ENCODE measurements around the gene TBC1D25. TPM values are rescaled to one million over a fixed set of nuclear protein-coding genes. Genes with fewer than 3 reads are reported as not detected.

The TBC1D25 gene
- total RNA-seq, 1 donor: 10.1 TPM

DNA sequence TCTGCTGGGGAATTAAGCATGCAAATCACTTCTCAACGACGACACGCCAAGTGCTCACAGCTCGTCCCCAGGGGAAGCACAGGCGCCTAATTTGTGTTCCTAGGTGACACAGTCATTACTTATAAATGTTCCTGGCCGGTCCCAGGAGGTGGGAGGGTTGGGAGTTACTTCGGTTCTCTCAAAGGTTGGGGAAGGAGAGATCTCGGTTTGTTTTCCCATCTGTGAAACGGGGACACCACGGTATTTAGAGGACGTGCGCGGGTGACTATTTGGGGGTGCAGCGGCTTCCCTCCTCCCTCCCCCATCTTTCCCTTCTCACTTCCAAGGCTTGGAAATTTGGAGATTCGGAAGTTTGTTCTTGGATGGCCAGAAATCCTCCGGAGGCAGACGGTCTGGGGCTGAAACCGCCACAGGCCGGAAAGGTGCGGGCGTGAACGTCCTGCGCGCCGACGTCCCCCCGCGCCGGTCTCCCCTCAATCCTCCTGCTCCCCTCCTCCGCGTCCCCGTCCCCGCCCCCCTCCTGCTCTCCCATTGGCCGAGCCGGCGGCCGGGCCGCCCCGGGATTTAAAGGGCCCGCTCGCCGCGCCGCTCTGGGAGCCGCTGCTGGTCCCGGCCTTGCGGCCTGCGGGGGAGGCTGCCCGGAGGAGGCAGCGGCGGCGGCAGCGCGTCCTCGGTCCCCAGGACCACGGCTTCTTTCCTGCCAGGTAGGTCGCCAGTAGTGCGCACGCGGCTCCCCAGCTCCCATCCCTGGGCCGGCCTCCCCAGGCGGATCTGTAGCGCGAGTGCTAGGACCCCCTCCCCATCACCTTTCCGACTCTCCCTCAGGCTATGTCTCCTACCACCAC is 30.9 kb upstream of the TBC1D25 start, which contains the start of gene PORCN:
PORCN (plus strand) TSS at position 593 of the 845 bp plus-strand sequence. CDS start 829 bp downstream, outside the sequence.
- Histone ChIP-seq H3K27ac (ENCODE audit: low read depth, low read length) (peak within 1 kb of the TSS; percentile 65), H3K9me3 (ENCODE audit: low read depth, low read length) (no peaks in the 10 kb centered on the region), H4K20me1 (ENCODE audit: insufficient read depth, low read length) (no peaks in the 10 kb centered on the region), H3K4me1 (ENCODE audit: insufficient read depth, low read length) (peaks cover 2% of the 10 kb centered on the region), H3K36me3 (ENCODE audit: insufficient read depth, low read length) (no peaks in the 10 kb centered on the region), H3K79me2 (ENCODE audit: insufficient read depth, low read length) (peaks cover 23% of the 10 kb centered on the region), H2AFZ (ENCODE audit: low read length) (peak within 1 kb of the TSS; percentile 81), H3K27me3 (ENCODE audit: insufficient read depth, low read length) (no peaks in the 10 kb centered on the region), H3K4me2 (ENCODE audit: insufficient read depth, low read length) (peak within 1 kb of the TSS; percentile 72), H3K4me3 (ENCODE audit: insufficient read depth, low read length) (peak within 1 kb of the TSS; percentile 83)
- DNase-seq (ENCODE audit: insufficient read length, low spot score, missing footprints): peak; percentile 97
- TF ChIP-seq, protein P1, sequence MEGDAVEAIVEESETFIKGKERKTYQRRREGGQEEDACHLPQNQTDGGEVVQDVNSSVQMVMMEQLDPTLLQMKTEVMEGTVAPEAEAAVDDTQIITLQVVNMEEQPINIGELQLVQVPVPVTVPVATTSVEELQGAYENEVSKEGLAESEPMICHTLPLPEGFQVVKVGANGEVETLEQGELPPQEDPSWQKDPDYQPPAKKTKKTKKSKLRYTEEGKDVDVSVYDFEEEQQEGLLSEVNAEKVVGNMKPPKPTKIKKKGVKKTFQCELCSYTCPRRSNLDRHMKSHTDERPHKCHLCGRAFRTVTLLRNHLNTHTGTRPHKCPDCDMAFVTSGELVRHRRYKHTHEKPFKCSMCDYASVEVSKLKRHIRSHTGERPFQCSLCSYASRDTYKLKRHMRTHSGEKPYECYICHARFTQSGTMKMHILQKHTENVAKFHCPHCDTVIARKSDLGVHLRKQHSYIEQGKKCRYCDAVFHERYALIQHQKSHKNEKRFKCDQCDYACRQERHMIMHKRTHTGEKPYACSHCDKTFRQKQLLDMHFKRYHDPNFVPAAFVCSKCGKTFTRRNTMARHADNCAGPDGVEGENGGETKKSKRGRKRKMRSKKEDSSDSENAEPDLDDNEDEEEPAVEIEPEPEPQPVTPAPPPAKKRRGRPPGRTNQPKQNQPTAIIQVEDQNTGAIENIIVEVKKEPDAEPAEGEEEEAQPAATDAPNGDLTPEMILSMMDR (IDR thresholded peaks at IDR 0.05; ENCODE audit: extremely low read depth, low read depth, low read length): no peak

DNA sequence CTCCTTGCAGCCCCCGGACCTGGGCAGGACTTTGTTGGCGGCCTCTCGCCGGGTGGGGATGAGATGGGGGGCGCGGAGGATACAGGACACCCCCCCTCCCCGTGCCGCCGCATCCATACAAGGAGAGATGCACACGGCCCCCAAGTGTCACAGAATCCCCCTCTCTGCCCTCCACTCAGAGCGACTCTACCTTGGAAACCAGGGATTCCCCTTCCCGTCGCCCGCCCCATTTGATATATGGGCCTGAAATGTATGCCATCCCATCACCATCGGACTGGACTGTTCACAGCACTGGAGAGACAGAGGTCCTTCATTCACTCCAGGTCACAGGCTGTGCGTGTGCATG is 30.3 kb upstream of the TBC1D25 start:
- Histone ChIP-seq H4K20me1 (ENCODE audit: insufficient read depth, low read length) (no peaks in the 10 kb centered on the region), H2AFZ (ENCODE audit: low read length) (peak overlapping the region; percentile 67), H3K9me3 (ENCODE audit: low read depth, low read length) (no peaks in the 10 kb centered on the region), H3K27me3 (ENCODE audit: insufficient read depth, low read length) (no peaks in the 10 kb centered on the region), H3K4me3 (ENCODE audit: insufficient read depth, low read length) (peak overlapping the region; percentile 83), H3K79me2 (ENCODE audit: insufficient read depth, low read length) (peaks cover 23% of the 10 kb centered on the region), H3K4me2 (ENCODE audit: insufficient read depth, low read length) (peak overlapping the region; percentile 72), H3K27ac (ENCODE audit: low read depth, low read length) (peak overlapping the region; percentile 56), H3K36me3 (ENCODE audit: insufficient read depth, low read length) (no peaks in the 10 kb centered on the region), H3K4me1 (ENCODE audit: insufficient read depth, low read length) (peaks cover 2% of the 10 kb centered on the region)
- TF ChIP-seq, protein P1 (IDR thresholded peaks at IDR 0.05; ENCODE audit: extremely low read depth, low read depth, low read length): no peak
- DNase-seq (ENCODE audit: insufficient read length, low spot score, missing footprints): no peak

- peak; percentile 77 for DNase-seq (ENCODE audit: insufficient read length, low spot score, missing footprints)
- TF ChIP-seq, protein P1 (IDR thresholded peaks at IDR 0.05; ENCODE audit: extremely low read depth, low read depth, low read length): no peak
Observed at GRCh38 chrX:48509619-48510018, 29.9 kb upstream of the TBC1D25 start.

DNA sequence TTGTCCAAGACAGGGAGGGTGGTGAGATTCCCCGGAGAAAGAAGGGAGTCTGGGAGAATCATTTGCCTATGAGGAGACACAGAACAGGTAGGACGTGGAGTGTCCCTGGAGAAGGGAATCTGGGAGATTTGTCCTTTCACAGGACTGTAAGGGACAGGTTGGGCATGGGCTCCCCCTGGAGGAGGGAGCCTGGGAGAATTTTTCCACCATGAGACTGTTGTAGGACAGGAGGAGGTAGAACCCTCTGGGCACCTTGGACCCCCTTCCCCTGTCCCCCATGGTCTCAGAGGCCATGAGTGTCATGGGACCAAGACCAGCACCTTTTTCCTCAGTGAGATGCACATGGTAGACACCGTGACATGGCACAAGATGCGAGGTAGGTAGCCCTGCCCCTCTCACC is 28.0 kb upstream of the TBC1D25 start:
- TF ChIP-seq, protein P1 (IDR thresholded peaks at IDR 0.05; ENCODE audit: extremely low read depth, low read depth, low read length): peak; percentile 41
- DNase-seq (ENCODE audit: insufficient read length, low spot score, missing footprints): peak; percentile 78
- H3K27me3 ChIP-seq (ENCODE audit: insufficient read depth, low read length): no peaks in the 10 kb centered on the region
- no peaks in the 10 kb centered on the region for H4K20me1 ChIP-seq (ENCODE audit: insufficient read depth, low read length)
- no peak overlapping the region for H3K4me3 ChIP-seq (ENCODE audit: insufficient read depth, low read length)
- no peaks in the 10 kb centered on the region for H3K9me3 ChIP-seq (ENCODE audit: low read depth, low read length)
- peaks cover 6% of the 10 kb centered on the region for H3K36me3 ChIP-seq (ENCODE audit: insufficient read depth, low read length)
- H2AFZ ChIP-seq (ENCODE audit: low read length): no peak overlapping the region
- H3K79me2 ChIP-seq (ENCODE audit: insufficient read depth, low read length): peaks cover 23% of the 10 kb centered on the region
- H3K4me2 ChIP-seq (ENCODE audit: insufficient read depth, low read length): no peak overlapping the region
- peaks cover 2% of the 10 kb centered on the region for H3K4me1 ChIP-seq (ENCODE audit: insufficient read depth, low read length)
- H3K27ac ChIP-seq (ENCODE audit: low read depth, low read length): no peak overlapping the region

More at GRCh38 chrX:48509619-48510018, 29.9 kb upstream of the TBC1D25 start:
- Histone ChIP-seq H3K36me3 (ENCODE audit: insufficient read depth, low read length) (no peaks in the 10 kb centered on the region), H3K9me3 (ENCODE audit: low read depth, low read length) (no peaks in the 10 kb centered on the region), H4K20me1 (ENCODE audit: insufficient read depth, low read length) (no peaks in the 10 kb centered on the region), H3K4me1 (ENCODE audit: insufficient read depth, low read length) (peaks cover 2% of the 10 kb centered on the region), H3K4me3 (ENCODE audit: insufficient read depth, low read length) (peak overlapping the region; percentile 83), H3K27me3 (ENCODE audit: insufficient read depth, low read length) (no peaks in the 10 kb centered on the region), H2AFZ (ENCODE audit: low read length) (peak overlapping the region; percentile 67), H3K4me2 (ENCODE audit: insufficient read depth, low read length) (peak overlapping the region; percentile 72), H3K27ac (ENCODE audit: low read depth, low read length) (peak overlapping the region; percentile 56), H3K79me2 (ENCODE audit: insufficient read depth, low read length) (peaks cover 23% of the 10 kb centered on the region)
